NK-92 (cell line): ENCODE data around the gene SRCAP.

ENCODE experiments used
- DNase-seq: peaks from one replicate; lab custom pipeline; 2025; ENCODE audit not compliant: unreplicated experiment; lab: John Stamatoyannopoulos, UW

SRCAP gene

DNA sequence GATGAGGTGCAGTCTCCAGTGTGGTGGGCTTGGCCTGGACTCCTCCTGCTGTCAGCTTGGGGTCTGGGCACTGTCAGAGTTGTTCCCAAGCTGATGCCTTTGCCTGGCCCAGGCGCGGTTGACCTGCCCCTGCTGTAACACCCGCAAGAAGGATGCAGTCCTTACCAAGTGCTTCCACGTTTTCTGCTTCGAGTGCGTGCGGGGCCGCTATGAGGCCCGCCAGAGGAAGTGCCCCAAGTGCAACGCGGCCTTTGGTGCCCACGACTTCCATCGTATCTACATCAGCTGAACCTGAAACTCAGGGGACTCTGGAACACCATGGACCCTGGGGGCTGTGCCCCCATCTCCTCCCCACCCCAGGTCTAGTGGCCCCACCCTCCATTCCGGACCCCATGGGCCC, 74.9 kb downstream of the SRCAP start:
- no peak for DNase-seq

DNA sequence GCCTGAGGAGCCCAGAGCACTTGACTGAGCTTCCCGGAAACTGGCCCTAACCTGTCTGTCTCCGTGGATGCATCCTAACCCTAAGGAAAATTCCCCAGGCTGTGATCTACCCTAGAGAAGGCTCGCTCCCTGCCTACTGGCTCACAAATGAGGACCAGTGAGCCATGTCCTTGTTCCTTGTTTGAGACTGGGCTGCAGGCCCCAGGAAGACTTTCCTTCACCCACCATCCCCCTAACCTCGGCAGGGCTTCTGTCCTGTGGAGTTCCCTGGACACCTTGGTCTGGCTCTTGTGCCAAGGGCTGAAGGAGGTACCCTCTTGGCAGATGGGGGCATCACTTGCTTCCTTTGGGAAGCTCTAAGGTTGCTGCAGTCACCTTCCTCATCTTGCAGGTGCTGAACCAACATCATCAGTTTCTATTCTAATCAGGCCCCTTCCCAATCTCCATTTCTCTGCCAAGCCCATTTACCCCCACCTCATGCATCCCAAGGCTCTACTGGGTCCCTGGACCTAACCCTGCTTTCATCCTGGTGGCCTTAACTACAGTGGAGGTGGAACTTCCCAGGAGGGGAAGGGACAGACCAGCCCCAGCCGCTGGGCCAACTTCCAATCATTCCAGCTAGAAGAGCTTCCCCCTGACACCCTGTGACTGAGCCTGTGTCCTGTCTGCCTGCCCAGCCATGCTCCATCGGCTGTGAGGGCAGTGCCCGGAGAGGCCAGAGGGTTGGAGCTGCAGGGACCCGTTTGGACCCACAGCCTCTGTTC, 75.6 kb downstream of the SRCAP start:
- DNase-seq: no peak

DNA sequence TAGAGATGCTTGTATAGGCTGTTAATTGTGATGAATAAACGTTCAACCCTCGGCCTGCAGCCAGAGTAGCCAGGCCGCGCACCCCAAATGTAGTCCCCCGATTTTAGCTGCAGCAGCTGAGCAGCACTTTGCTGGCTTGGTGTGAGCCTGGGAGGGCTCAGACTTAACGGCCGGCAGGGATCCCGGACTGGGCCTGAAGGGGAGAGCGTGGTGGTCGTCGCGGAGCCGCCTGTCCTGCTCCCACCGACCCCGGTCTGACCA, 76.1 kb downstream of the SRCAP start:
- DNase-seq: no peak

DNA sequence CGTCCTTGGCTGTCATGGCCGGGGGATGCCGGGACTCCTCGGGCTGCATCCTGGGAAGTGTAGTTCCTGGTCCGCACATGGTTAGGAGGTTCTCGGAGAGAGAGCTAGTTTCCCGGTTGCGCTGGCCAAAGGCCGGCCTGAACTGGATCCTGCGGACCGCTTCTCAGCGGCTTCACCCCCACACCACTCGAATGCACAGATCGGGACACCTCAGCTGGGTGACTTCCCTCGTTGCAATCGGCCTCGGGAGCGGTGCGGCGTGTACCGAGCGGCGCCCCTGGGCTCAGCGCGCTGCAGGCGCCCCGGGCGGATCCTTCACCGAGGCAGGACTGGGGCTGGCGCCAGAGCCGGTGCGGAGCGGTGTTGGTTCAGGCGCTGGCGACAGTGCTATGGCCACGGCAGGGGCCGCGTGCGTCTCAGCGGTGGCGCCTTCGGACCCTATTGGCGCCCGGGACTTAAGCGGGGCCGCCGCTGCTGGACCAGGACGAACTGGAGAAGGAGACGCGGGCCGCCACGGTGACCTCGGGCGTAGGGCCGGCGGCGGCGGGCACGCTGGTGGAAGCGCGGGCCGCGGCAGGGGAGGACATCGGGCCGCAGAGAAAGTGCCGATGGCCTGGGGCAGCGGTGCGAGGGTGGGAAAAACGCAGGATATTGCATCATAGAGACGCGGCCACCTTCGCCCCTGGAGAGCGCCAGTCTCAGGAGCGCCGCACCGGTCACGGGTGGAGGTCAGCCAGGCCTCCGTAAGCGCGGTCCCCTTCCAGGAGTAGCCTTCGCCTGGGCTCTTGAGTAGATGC, 76.6 kb downstream of the SRCAP start:
- DNase-seq: no peak

DNA sequence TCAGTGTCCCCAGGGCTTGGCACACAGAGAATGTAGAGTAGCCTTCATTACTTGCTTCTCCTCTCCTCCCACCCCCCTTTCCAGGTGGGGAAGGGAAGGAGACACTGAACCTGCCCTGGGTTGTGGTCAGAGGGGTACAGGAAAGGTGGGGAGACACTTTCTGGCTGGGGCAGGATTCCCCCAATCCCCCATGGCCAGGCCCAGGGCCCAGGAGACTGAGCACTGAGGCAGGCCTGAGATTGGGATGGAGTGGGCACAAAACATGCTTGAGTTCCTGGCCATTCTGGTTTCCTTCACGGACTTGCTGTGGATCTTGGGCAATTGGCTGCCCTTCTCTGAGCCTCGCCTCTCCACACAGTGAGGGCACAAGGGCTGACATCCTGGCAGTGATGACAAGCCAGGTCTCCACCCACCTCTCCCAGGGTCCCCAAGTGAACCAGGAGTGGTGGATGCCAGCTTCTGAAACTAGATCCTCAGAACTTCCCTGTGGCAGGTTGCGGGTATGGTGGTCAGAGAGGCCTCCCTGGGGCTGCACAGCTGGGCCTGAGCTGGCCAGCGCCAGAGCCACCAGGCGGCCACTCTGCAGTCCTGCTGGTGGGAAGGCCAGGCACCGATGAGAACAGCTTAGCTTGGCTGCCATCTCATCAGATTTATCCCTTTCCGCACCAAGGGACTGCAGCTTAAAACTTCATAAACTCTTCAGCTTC, 78.8 kb downstream of the SRCAP start:
- DNase-seq: no peak

DNA sequence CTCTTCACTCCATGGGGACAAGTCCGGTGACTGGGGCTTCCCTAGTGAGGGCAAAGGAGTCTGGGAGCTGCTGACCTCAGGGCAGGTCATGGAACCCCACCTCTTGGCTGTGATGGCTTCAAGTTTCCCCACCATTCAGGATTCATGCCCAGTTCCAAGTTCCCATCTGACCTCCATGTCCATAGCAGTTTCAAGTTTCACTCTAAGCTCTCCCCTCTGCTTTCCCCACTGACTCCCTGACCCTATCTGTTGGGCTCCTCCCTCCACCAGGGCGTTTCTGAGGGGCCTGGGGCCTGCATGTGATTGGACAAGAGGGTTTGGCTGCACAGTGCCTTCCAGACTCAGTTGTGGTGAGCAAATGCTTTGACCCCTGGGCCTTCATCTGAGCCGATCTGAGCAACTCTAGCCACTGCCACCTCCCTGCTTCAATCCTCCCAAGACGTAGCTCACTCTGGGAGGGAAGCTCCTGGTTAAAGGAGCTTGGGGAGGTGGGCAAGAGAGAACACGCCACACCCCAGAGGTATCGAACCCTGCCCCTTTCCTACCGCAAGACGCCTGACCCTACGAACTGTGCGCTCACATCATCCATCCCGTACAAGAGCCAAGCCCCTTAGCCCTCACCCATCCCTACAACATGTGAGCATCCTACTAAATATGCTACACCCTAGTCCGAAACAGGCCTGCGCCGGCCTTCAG, 79.7 kb downstream of the SRCAP start:
- DNase-seq: no peak

DNA sequence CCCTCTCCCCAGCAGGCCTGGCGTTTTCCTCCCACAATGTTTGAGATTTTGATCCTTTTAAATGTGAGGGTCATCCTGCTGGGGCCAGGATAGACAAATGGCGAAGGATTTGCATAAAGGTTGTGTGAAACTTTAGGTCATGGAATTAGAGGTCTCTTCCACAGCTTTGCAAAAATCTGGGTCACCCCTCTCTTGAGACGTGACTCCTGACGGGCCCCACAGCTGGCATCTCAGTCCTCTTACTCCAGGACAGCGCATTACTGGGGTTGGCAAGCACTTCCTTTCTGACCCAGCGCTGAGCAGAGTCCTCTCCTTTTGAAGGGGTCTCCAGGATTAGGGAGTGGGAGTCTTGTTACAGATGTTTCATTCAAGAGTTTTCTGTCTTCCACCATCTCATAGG, 80.6 kb downstream of the SRCAP start:
- DNase-seq: no peak

DNA sequence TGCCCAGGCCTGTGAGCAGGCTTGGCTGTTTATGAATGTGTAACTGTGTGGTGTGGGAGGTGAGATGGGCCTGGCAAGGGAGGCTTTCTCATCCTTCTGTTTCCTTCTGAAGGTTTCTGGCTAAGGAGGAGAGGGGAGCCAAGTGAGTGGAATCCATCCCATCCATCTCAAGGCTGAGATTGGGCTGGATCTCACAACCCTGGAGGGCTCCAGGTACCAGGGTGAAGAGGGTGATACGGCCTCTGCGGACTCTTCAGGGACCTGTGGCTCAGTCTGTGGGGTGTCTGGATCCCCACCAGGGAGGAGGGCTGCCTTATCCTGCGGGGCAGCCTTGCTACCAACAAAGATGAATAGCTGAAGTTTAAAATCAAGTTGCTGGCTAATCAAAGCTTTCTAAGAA, 81.0 kb downstream of the SRCAP start:
- no peak for DNase-seq

DNA sequence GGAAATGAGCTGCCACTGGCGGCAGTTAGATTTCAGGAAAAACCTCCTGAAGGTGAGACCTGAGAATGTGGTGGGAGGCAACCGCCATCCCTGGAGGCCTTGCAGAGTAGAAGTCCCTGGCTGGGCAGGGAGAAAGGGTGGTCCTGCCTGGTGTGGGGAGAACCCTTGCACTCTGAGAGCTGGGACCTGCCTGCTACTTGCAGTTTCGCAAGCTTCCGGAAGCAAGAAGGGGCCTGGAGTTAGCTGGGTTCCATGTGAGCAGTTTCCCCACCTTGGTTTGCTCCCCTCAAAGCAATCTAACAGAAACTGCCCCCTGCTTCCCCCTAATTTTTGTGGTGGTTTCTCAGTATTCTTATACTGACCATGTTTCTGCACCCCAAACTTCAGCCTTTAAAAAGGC, 81.6 kb downstream of the SRCAP start:
- DNase-seq: no peak

DNA sequence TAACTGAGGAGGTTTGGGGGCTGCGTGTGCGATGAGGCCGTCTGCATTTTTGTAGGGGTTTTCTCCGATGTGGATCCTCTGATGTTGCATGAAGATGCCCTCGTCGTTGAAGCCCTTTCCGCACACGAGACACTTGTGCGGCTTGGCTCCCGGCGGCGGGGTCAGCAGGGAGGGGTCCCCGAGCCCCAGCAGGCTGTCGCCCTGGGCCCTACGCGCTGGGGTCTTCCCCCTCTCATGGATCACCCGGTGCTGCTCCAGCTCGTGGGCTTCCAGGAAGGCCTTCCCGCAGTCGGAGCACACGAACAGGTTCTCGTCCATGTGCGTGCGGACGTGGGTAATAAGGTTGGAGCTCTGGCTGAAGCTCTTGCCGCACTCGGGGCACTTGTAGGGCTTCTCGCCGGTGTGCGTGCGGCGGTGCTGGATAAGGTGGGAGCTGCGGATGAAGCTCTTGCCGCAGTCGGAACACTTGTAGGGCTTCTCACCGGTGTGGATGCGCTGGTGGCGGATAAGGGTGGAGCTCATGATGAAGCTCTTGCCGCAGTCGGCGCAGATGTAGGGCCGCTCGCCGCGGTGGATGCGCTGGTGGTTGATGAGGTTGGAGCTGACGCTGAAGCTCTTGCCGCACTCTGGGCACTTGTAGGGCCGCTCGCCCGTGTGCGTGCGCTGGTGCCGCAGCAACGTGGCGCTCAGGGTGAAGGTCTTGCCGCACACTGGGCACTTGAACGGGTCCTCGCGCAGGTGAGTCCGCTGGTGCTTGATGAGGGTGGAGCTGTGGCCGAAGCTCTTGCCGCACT, 83.7 kb downstream of the SRCAP start:
- no peak for DNase-seq

DNA sequence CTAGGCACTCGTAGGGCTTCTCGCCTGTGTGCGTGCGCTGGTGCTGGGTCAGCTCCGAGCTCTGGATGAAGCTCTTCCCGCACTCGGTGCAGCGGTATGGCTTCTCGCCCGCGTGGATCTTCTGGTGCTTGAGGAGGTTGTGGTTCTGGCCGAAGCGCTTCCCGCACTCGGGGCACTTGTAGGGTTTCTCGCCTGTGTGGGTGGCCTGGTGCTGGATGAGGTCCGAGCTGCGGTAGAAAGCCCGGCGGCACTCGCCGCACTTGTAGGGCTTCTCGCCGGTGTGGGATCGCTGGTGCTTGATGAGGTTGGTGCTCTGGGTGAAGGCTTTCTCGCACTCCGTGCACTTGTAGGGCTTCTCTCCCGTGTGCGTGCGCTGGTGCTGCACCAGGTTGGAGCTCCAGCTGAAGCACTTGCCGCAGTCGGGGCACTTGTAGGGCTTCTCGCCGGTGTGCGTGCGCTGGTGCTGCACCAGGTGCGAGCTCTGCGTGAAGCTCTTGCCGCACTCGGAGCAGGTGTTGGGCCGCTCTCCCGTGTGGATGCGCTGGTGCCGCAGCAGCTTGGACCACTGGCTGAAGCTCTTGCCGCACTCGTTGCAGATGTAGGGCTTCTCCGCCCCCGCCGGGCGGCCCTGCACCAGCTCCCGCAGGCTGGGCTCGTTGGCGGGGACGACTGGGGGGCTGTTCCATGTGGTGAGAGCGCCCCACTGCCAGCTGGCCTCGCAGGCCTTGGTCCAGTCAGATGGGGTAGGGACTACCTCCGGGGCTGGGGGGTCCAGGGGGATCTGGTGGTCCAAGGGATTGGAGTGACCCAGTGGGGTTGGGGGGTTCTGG, 84.5 kb downstream of the SRCAP start:
- no peak for DNase-seq

DNA sequence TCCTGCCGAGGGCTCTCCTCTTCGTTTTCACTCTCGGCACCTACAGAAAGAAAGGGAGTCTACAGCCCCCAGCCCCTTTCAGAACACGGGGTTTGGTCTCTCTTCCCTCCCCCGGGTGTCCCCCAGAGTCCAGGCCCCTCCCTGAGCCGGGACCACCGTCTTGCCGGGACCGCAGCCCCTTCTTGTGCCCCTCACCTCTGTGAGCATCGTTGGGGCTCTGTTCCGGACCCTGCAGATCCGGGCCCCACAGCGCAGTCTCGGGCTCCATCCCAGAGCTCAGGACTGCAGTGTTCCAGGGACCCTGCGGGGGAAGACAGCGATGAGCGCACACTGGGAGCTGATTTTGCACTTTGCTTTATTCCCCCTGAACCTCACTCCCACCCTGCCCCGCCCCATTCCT, 85.2 kb downstream of the SRCAP start:
- no peak for DNase-seq

DNA sequence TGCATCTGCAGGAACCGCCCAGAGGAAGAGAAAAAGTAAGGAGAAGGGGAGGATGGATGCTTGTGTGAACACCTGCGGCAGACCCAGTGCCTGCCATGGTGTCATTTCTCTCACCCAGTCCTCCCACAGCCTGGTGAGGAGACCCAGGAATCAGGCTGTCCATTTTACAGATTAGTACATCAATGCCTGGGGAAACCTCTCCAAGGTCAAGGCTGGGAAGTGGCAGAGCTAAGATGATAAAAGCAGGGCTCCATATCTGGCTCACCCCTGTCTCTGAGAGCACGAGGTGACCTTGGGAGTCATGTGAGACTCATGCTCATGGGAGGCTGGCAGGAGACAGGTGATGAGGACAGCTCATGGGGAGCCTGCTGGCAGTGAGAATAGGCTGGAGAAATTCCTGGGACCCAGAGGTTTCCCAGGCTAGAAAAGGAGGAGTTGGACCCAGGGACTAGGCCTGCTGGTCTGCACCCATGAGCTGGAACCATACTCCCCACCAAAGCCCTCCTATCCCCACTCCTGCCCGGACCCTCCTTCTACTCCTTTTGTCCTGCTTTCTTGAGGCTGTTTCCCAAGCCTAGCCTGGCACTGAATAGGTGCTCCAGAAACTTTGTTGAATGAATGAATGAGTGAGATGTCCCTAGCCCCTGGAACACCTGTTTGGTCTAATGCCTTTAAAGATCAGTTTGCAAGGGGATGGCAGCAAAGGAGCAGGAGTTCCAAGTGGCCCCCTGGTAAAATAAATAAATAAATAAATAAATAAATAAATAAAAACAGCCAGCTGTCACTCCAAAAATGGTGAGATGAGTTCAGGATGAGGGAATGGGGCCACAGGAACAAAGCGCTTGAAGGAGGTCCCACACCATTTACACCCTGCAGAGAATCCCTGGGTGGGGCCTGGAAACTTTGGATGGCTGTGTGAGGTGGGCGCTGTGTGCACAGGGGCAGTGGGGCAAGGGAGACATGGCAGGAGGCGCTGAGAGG, 86.4 kb downstream of the SRCAP start:
- DNase-seq: no peak

DNA sequence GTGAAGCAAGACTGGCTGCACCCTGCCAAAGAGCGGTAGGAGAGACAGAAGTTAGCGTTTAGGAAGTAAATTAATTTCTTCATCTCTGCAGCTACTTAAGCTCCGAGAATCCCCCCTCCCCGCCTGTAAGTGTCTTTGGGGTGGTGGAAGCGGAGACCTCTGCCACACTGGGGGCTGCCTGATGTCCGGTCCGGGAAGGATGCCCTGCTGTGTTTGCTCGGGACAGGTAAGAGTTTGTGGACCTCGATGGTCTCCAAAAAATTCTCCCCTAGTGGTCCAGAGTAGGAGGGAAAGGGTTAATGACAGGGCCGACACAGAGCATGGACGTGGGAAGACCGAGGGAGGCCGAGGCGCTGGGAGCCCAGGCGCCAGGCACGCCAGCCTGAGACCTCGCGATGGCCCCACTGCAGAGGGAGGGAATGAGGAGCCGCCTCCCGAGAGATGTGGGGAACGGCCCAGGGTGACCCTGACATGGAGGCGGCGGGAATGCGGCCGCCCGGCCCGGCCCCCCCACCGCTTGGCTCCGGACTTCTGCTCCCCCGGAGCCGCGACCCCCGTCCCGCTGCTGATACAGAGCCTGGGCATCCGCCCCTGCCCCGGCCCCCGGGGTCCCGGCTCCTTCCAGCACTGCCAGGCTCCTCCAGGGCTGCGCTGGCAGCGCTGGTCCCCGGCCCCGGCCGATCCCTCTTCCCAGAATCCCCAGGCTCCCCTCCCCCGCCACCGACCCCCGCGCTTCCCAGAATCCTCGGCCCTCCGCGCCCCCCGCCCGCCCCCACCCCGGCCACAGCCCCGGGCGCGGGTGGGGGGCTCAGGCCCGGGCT, 87.4 kb downstream of the SRCAP start:
- DNase-seq: no peak

DNA sequence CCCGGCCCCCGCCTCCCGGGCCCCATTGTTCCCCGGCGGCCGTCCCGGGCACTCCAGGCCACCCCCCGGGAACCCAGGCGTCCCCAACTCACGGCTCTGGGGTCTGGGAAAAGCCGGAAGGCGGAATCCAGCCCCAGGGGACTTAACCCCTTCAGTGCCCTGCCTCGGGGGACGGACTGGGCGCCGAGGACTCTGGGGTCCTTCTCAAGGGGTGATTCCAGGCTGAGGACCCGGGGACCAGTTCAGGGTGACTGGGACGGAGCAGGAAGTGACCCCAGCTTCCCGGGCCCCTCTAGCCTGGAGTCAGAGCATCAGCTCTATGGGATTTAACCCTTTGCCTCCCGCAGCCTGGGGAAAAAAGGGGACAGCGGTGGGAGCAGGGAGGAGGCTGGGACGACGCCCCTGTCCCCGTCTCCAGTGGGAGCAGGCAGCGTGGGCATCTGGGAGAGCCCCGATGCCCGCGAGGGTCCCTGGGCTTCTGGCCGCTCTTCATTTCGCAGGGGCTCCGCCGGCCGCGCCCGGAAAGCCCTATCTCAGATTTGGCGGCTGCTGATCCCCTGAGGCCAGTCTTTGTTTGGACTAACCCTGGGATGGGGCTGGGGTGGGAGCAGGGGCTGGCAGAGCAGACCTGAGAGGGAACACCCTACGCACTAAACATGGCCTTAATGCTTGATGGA, 88.1 kb downstream of the SRCAP start, which contains the start of gene ZNF629:
ZNF629 (minus strand) TSS at position 270 of the 677 bp plus-strand sequence. CDS start 2,723 bp downstream, outside the sequence.
- no peak for DNase-seq

DNA sequence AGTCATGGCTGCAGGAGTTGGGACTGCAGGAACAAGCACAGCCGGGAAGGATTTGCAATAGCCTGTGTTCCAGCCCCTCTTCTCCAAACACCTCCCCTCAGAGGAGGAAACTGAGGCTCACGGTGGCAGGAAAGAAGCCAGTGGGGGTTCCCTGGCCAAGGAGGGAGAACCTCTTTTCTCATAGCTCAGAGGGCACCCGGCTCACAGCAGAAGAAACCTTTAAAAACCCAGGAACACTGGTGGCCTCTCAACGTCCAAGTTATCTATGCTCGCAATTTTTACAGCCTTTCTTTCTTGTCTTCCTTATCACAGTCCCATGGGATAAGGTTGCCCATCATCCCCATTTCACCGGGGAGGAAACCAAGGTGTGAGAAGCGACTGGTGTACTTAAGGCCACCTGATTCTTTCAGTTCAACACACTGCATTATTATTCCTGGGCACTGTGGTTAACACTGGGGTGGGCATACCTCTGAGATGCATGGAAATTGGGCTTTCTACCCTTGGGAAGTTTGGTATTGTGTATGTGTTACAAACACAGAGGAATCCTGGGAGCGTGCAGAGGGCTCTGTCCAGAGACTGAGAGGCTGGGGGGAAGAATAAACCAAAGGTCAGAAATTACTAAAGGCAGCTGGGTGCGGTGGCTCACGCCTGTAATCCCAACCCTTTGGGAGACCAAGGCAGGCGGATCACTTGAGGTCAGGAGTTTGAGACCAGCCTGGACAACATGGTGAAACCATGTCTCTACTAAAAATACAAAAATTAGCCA, 88.8 kb downstream of the SRCAP start:
- DNase-seq: no peak
